Mesothelial cell of epicardium (in vitro differentiated cells): ENCODE data around the gene POMGNT2. TPM values are rescaled to one million over a fixed set of nuclear protein-coding genes. Genes with fewer than 3 reads are reported as not detected.

Experiments used
- DNase-seq, 2 experiments: peaks; one replicate each; pipeline ENCODE4 v3.0.0; 2021; ENCODE audit warnings: low spot score in 2 of 2; ENCODE audit not compliant: unreplicated experiment in 2 of 2
- H3K27ac Mint-ChIP-seq: 2 replicates; pipeline ENCODE4 v1.8.0; 2021; ENCODE audit warnings: mixed read lengths
- H3K27me3 Mint-ChIP-seq: 2 replicates; pipeline ENCODE4 v1.8.0; 2021; ENCODE audit warnings: low read depth, mixed read lengths
- H3K36me3 Mint-ChIP-seq: 2 replicates; pipeline ENCODE4 v1.8.0; 2021; ENCODE audit warnings: mixed read lengths
- H3K4me1 Mint-ChIP-seq: 2 replicates; pipeline ENCODE4 v1.8.0; 2021; ENCODE audit warnings: mixed read lengths
- H3K4me3 Mint-ChIP-seq: 2 replicates; pipeline ENCODE4 v1.8.0; 2021; ENCODE audit warnings: mild to moderate bottlenecking, moderate library complexity, mixed read lengths
- H3K9me3 Mint-ChIP-seq: 2 replicates; pipeline ENCODE4 v1.8.0; 2021; ENCODE audit warnings: mixed read lengths
- CTCF ChIP-seq: fragments of 200-600 bp; sonication (generic); IDR thresholded peaks from one replicate; pipeline ENCODE4 v1.5.0; 2021; ENCODE audit warnings: antibody characterized with exemption; ENCODE audit not compliant: unreplicated experiment
- total RNA-seq: library from RNA; stranded (reverse); gene quantifications from 3 replicates; pipeline ENCODE4 v1.2.1, GENCODE V29; 2021

Gene POMGNT2
- total RNA-seq, 1 donor from 2014 or later: 18.6 TPM

GRCh38 chr3:43041517-43041916 lies 64.4 kb downstream of the POMGNT2 start:
- H3K36me3 Mint-ChIP-seq: peaks cover 6% of the 10 kb centered on the region
- H3K4me1 Mint-ChIP-seq: no peaks in the 10 kb centered on the region
- no peak overlapping the region for H3K27ac Mint-ChIP-seq
- no peak for DNase-seq
- TF ChIP-seq CTCF: no peak
- peaks cover 36% of the 10 kb centered on the region for H3K9me3 Mint-ChIP-seq
- no peak overlapping the region for H3K4me3 Mint-ChIP-seq
- H3K27me3 Mint-ChIP-seq: peaks cover 20% of the 10 kb centered on the region

DNA sequence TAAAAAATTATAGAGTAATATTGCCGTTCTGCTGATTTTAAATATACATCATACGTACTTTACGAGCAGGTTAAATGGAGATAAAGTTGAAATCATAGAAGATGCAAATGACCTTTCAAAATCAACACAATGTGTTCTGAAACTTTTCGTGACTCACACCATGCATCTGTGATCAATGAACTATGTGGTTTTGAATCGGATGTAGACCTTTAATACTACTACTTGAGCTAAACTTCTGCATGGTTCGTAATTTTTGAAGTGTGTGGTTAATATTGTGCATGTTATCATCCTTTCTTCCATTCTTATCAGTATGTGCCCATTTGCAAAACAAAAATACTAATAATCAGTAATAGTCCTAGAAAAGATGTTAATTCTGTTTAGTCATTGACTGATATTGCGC lies 67.9 kb downstream of the POMGNT2 start:
- no peak overlapping the region for H3K27ac Mint-ChIP-seq
- H3K4me3 Mint-ChIP-seq: no peak overlapping the region
- H3K9me3 Mint-ChIP-seq: peaks cover 6% of the 10 kb centered on the region
- DNase-seq: no peak
- no peak for TF ChIP-seq CTCF
- no peaks in the 10 kb centered on the region for H3K36me3 Mint-ChIP-seq
- H3K27me3 Mint-ChIP-seq: peaks cover 39% of the 10 kb centered on the region
- H3K4me1 Mint-ChIP-seq: no peaks in the 10 kb centered on the region

GRCh38 chr3:43036621-43037423 lies 69.1 kb downstream of the POMGNT2 start:
- Mint-ChIP-seq H3K27ac (no peak overlapping the region), H3K4me1 (no peaks in the 10 kb centered on the region), H3K27me3 (peaks cover 39% of the 10 kb centered on the region), H3K4me3 (no peak overlapping the region), H3K9me3 (peaks cover 6% of the 10 kb centered on the region), H3K36me3 (no peaks in the 10 kb centered on the region)
- DNase-seq: no peak
- no peak for TF ChIP-seq CTCF

- no peak for DNase-seq
- Mint-ChIP-seq H3K36me3 (no peaks in the 10 kb centered on the region), H3K27ac (no peak overlapping the region), H3K4me1 (no peaks in the 10 kb centered on the region), H3K4me3 (no peak overlapping the region), H3K9me3 (no peaks in the 10 kb centered on the region), H3K27me3 (peaks cover 39% of the 10 kb centered on the region)
- TF ChIP-seq CTCF: no peak
Observed at GRCh38 chr3:43035801-43036365, 70.0 kb downstream of the POMGNT2 start.

- TF ChIP-seq CTCF: no peak
- no peaks in the 10 kb centered on the region for H3K4me1 Mint-ChIP-seq
- DNase-seq: no peak
- no peak overlapping the region for H3K4me3 Mint-ChIP-seq
- no peaks in the 10 kb centered on the region for H3K36me3 Mint-ChIP-seq
- no peaks in the 10 kb centered on the region for H3K9me3 Mint-ChIP-seq
- peaks cover 39% of the 10 kb centered on the region for H3K27me3 Mint-ChIP-seq
- no peak overlapping the region for H3K27ac Mint-ChIP-seq
Observed at GRCh38 chr3:43034911-43035310, 71.0 kb downstream of the POMGNT2 start.
